Neural progenitor cell (in vitro differentiated cells): ENCODE results near the gene TMEM240. TPM values are rescaled to one million over a fixed set of nuclear protein-coding genes. Genes with fewer than 3 reads are reported as not detected.
"Not testable (repeated sequence)": the region's sequence is repeated elsewhere in the genome, so short reads cannot be mapped to it uniquely, and the experiment has no call there.

Experiments
- DNase-seq: peaks from one replicate; pipeline ENCODE4 v3.0.0-alpha.2; 2016; ENCODE audit warnings: low spot score
- H2AFZ ChIP-seq: fragments of 200-600 bp; sonication (generic); replicated peaks from 2 replicates; pipeline ENCODE4 v1.6.1; 2016; ENCODE audit warnings: antibody characterized with exemption
- H3F3A ChIP-seq: fragments of 200-600 bp; sonication (generic); 2 replicates; pipeline ENCODE4 v1.6.1; 2016; ENCODE audit warnings: antibody characterized with exemption, low read depth
- H3K27ac ChIP-seq: fragments of 200-600 bp; sonication (generic); 2 replicates; pipeline ENCODE4 v1.5.1; 2016; ENCODE audit warnings: mild to moderate bottlenecking
- H3K27me3 ChIP-seq: fragments of 200-600 bp; sonication (generic); 2 replicates; pipeline ENCODE4 v1.6.1; 2016; ENCODE audit warnings: mild to moderate bottlenecking, moderate library complexity
- H3K36me3 ChIP-seq: fragments of 200-600 bp; sonication (generic); 2 replicates; pipeline ENCODE4 v1.5.1; 2016
- H3K4me1 ChIP-seq: fragments of 200-600 bp; sonication (generic); 2 replicates; pipeline ENCODE4 v1.6.1; 2016; ENCODE audit warnings: mixed run types
- H3K4me2 ChIP-seq: fragments of 200-600 bp; sonication (generic); 2 replicates; pipeline ENCODE4 v1.6.1; 2016
- H3K4me3 ChIP-seq: fragments of 200-600 bp; sonication (generic); 2 replicates; pipeline ENCODE4 v1.5.1; 2016
- H3K79me2 ChIP-seq: fragments of 200-600 bp; sonication (generic); 2 replicates; pipeline ENCODE4 v1.6.1; 2016; ENCODE audit warnings: low read depth
- H3K9ac ChIP-seq: fragments of 200-600 bp; sonication (generic); 2 replicates; pipeline ENCODE4 v1.6.1; 2016
- H3K9me3 ChIP-seq: fragments of 200-600 bp; sonication (generic); 2 replicates; pipeline ENCODE4 v1.5.1; 2016; ENCODE audit warnings: low read depth
- H4K20me1 ChIP-seq: fragments of 200-600 bp; sonication (generic); 2 replicates; pipeline ENCODE4 v1.6.1; 2016; ENCODE audit warnings: low read depth
- H3K27ac Mint-ChIP-seq: 3 replicates; pipeline ENCODE4 v1.8.0; 2021; ENCODE audit warnings: mixed read lengths
- H3K27me3 Mint-ChIP-seq: 2 replicates; pipeline ENCODE4 v1.8.0; 2022; ENCODE audit warnings: low read depth, mild to moderate bottlenecking, inconsistent platforms, moderate library complexity, mixed read lengths; ENCODE audit not compliant: insufficient read depth
- H3K36me3 Mint-ChIP-seq: 3 replicates; pipeline ENCODE4 v1.8.0; 2021; ENCODE audit warnings: mixed read lengths
- H3K4me1 Mint-ChIP-seq: 3 replicates; pipeline ENCODE4 v1.8.0; 2021; ENCODE audit warnings: mixed read lengths
- H3K4me3 Mint-ChIP-seq: 3 replicates; pipeline ENCODE4 v1.8.0; 2021; ENCODE audit warnings: mild to moderate bottlenecking, moderate library complexity, mixed read lengths
- H3K9me3 Mint-ChIP-seq: 3 replicates; pipeline ENCODE4 v1.8.0; 2020; ENCODE audit warnings: mixed read lengths
- CTCF ChIP-seq: fragments of 200-600 bp; sonication (generic); IDR thresholded peaks from 2 replicates; pipeline ENCODE4 v1.5.1; 2017; ENCODE audit warnings: antibody characterized with exemption, mild to moderate bottlenecking
- EZH2 ChIP-seq: fragments of 200-600 bp; sonication (generic); IDR thresholded peaks from 2 replicates; pipeline ENCODE4 v1.6.1; 2017; ENCODE audit warnings: antibody characterized with exemption, mild to moderate bottlenecking, moderate library complexity
- EZH2phosphoT487 ChIP-seq: fragments of 200-600 bp; sonication (generic); IDR thresholded peaks from 2 replicates; pipeline ENCODE4 v1.6.1; 2017; ENCODE audit warnings: antibody characterized with exemption
- total RNA-seq: library from RNA; depleted of rRNA; stranded (reverse); fragments of >200 nt; gene quantifications from 2 replicates; pipeline ENCODE4 v1.2.3, GENCODE V29; 2015; ENCODE audit warnings: low replicate concordance

TMEM240 gene
- total RNA-seq, 1 donor from 2014 or later: 8.0 TPM

DNA sequence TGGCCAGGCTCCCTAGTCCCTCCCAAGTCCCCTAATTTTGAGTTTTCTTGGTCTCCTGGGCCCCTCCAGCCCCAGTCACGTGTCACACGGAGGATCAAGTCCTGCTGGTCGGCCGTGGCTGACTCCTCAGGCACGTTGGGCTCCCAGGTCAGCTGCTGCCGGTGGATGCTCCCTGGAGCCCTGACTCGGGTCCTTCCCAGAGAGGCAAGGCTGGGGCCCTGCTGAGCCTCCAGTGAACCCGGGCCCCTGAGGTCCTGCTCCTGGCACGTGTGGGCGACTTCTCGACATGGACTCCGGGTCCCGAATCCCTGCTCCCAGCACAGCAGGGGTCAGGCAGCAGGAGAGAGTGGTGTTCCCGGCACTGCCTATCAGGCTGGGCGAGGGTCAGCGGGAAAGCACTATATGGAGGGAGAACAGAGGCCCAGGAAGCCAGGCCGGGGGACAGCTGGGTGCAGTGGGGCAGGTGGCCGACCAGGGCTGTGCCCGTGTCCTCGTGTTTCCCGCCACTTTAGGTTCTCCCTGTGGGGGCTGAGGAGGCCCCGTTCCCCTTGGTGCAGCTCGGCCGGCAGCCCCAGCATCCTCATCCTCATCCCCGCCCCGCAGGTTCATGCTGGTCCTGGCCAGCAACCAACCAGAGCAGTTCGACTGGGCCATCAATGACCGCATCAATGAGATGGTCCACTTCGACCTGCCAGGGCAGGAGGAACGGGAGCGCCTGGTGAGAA is 13.2 kb downstream of the TMEM240 start:
- H2AFZ ChIP-seq: no peak overlapping the region
- Mint-ChIP-seq H3K36me3 (peaks cover 16% of the 10 kb centered on the region), H3K9me3 (peaks cover 10% of the 10 kb centered on the region), H3K4me3 (no peak overlapping the region), H3K27me3 (no peaks in the 10 kb centered on the region), H3K4me1 (no peaks in the 10 kb centered on the region), H3K27ac (no peak overlapping the region)
- no peak overlapping the region for H3K9ac ChIP-seq
- H3K36me3 ChIP-seq: no peaks in the 10 kb centered on the region
- H3K9me3 ChIP-seq: no peaks in the 10 kb centered on the region
- no peak overlapping the region for H3K4me3 ChIP-seq
- no peaks in the 10 kb centered on the region for H3F3A ChIP-seq
- no peak overlapping the region for H3K4me2 ChIP-seq
- TF ChIP-seq EZH2 (no peak), CTCF (no peak), EZH2phosphoT487 (no peak)
- no peak for DNase-seq
- no peaks in the 10 kb centered on the region for H3K4me1 ChIP-seq
- no peak overlapping the region for H3K27ac ChIP-seq
- H3K79me2 ChIP-seq: no peaks in the 10 kb centered on the region
- no peaks in the 10 kb centered on the region for H4K20me1 ChIP-seq
- H3K27me3 ChIP-seq: no peaks in the 10 kb centered on the region

GRCh38 chr1:1526476-1526875 is 13.9 kb downstream of the TMEM240 start:
- not testable (repeated sequence) for H4K20me1 ChIP-seq, H3K27me3 Mint-ChIP-seq, H3K4me2 ChIP-seq, H3K4me1 ChIP-seq, H3K4me3 Mint-ChIP-seq, H3K27me3 ChIP-seq, DNase-seq, H3K27ac ChIP-seq, H3K9me3 ChIP-seq, H3K9ac ChIP-seq, H3K4me3 ChIP-seq, H3F3A ChIP-seq, H2AFZ ChIP-seq, H3K36me3 ChIP-seq, H3K27ac Mint-ChIP-seq, H3K9me3 Mint-ChIP-seq, H3K79me2 ChIP-seq, H3K4me1 Mint-ChIP-seq
- H3K36me3 Mint-ChIP-seq: peaks cover 11% of the 10 kb centered on the region

- H3F3A ChIP-seq, H3K27ac ChIP-seq, H3K36me3 ChIP-seq, H3K36me3 Mint-ChIP-seq, H3K9me3 Mint-ChIP-seq, H3K27me3 ChIP-seq, H3K27me3 Mint-ChIP-seq, H2AFZ ChIP-seq, H3K79me2 ChIP-seq, H3K4me1 Mint-ChIP-seq, H3K4me1 ChIP-seq, H3K27ac Mint-ChIP-seq, DNase-seq, H3K4me3 ChIP-seq, H3K4me2 ChIP-seq, H3K9me3 ChIP-seq, H3K9ac ChIP-seq, H4K20me1 ChIP-seq: not testable (repeated sequence)
- peak overlapping the region; percentile 48 for H3K4me3 Mint-ChIP-seq
Measured at GRCh38 chr1:1524750-1525383, 15.6 kb downstream of the TMEM240 start.

DNA sequence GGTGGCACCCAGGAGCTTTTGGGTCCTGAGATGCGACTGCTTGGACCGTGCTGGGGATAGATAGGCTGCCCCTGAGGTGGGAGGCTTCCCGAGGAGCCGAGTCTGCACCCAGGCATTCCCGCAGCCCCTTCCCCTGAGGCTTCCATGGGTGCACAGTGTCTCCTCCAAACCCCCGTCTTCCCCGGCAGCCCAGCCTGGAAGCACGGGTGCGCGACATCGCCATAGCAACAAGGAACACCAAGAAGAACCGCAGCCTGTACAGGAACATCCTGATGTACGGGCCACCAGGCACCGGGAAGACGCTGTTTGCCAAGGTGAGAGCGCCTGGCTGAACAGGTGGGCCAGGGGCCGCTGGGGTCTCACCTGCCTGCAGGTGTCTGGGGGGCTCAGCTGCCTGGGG is 16.8 kb downstream of the TMEM240 start:
- H3K27ac Mint-ChIP-seq, H3F3A ChIP-seq, H3K36me3 Mint-ChIP-seq, H3K27me3 ChIP-seq, H3K36me3 ChIP-seq, H3K4me1 ChIP-seq, H3K27me3 Mint-ChIP-seq, H3K79me2 ChIP-seq, H4K20me1 ChIP-seq, H3K4me1 Mint-ChIP-seq, H2AFZ ChIP-seq, H3K4me3 Mint-ChIP-seq, H3K9me3 ChIP-seq, H3K4me3 ChIP-seq, H3K9me3 Mint-ChIP-seq, H3K4me2 ChIP-seq, H3K9ac ChIP-seq, H3K27ac ChIP-seq, DNase-seq: not testable (repeated sequence)

DNA sequence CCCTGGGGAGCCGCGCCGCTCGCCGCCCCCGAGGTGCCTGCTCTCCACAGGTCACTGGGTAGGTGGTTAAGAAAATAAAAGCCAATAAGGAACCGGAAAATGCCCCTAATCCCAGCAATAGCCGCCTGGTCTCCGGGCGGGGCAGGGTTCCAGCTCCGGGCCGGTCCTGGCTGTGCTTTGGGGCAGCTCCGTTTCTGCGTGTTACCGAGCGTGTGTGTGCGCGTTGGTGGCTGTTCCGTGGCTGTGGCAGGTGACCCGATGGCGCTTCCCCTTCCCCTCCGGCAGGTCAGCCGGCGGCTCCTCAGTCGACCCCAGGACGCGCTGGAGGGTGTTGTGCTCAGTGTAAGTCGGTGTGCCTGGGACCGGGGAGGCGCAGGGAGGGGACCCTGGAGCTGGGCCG is 17.2 kb downstream of the TMEM240 start:
- not testable (repeated sequence) for H3K4me3 ChIP-seq, H3K4me1 Mint-ChIP-seq, H3K9me3 Mint-ChIP-seq, H3K27ac Mint-ChIP-seq, H3K9ac ChIP-seq, H2AFZ ChIP-seq, H3K36me3 ChIP-seq, H3K4me3 Mint-ChIP-seq, H3F3A ChIP-seq, H3K9me3 ChIP-seq, H3K27me3 Mint-ChIP-seq, H3K79me2 ChIP-seq, H3K4me1 ChIP-seq, H3K36me3 Mint-ChIP-seq, H3K4me2 ChIP-seq, H4K20me1 ChIP-seq, DNase-seq, H3K27ac ChIP-seq, H3K27me3 ChIP-seq

- not testable (repeated sequence) for DNase-seq, H3K36me3 ChIP-seq, H2AFZ ChIP-seq, H3K9me3 ChIP-seq, H3K79me2 ChIP-seq, H3K27me3 Mint-ChIP-seq, H3K27ac Mint-ChIP-seq, H3K4me1 ChIP-seq, H3K4me2 ChIP-seq, H3F3A ChIP-seq, H3K4me3 ChIP-seq, H3K4me3 Mint-ChIP-seq, H3K9me3 Mint-ChIP-seq, H3K27me3 ChIP-seq, H3K9ac ChIP-seq, H3K27ac ChIP-seq, H4K20me1 ChIP-seq, H3K4me1 Mint-ChIP-seq
- H3K36me3 Mint-ChIP-seq: peaks cover 11% of the 10 kb centered on the region
Measured at GRCh38 chr1:1522536-1522935, 17.9 kb downstream of the TMEM240 start.
